H1 (cell line): ENCODE data around the gene SMARCC2. TPM values are rescaled to one million over a fixed set of nuclear protein-coding genes. Genes with fewer than 3 reads are reported as not detected.

Experiments
- CTCF ChIA-PET: fragments of 300-600 bp; sonication (Branson Sonifier 250); formaldehyde crosslinking; loops from one replicate; lab custom pipeline; 2021; ENCODE audit not compliant: partially characterized antibody; lab: Charles Lee
- POLR2A ChIA-PET: fragments of 300-600 bp; sonication (Branson Sonifier 250); formaldehyde crosslinking; loops from one replicate; lab custom pipeline; 2021; ENCODE audit warnings: inconsistent platforms; ENCODE audit not compliant: partially characterized antibody; lab: Charles Lee
- DNase-seq, 2 experiments: peaks; one replicate each; pipeline versions ENCODE4 v3.0.0 to v3.0.0-alpha.2; 2010 to 2022; ENCODE audit warnings: low spot score in 2 of 2, low read depth in 1 of 2, mixed read lengths in 1 of 2
- FAIRE-seq: peaks from 2 replicates; lab custom pipeline; 2011; peaks lifted over from hg19 to GRCh38; lab: Jason Lieb, UNC
- H2AFZ ChIP-seq: 2 replicates; pipeline ENCODE4 v1.8.1; 2012; ENCODE audit warnings: low read length, inconsistent platforms
- H2AK5ac ChIP-seq: 2 replicates; pipeline ENCODE4 v1.6.1; 2013; ENCODE audit warnings: low read depth, low read length
- H2BK120ac ChIP-seq: replicated peaks from 2 replicates; pipeline ENCODE3; 2013; ENCODE audit warnings: low read depth, low read length, inconsistent platforms
- H2BK12ac ChIP-seq: 2 replicates; pipeline ENCODE4 v1.6.1; 2013; ENCODE audit warnings: low read depth, low read length
- H2BK15ac ChIP-seq: 2 replicates; pipeline ENCODE4 v1.6.1; 2013; ENCODE audit warnings: low read length
- H2BK20ac ChIP-seq: 2 replicates; pipeline ENCODE4 v1.6.1; 2013; ENCODE audit warnings: low read length
- H2BK5ac ChIP-seq: 2 replicates; pipeline ENCODE4 v1.6.1; 2013; ENCODE audit warnings: low read depth, low read length
- H3K14ac ChIP-seq: 2 replicates; pipeline ENCODE4 v1.6.1; 2013; ENCODE audit warnings: inconsistent platforms; ENCODE audit not compliant: insufficient read length
- H3K18ac ChIP-seq: 2 replicates; pipeline ENCODE4 v1.6.1; 2013; ENCODE audit warnings: low read length; ENCODE audit errors: extremely low read depth
- H3K23ac ChIP-seq: 2 replicates; pipeline ENCODE4 v1.6.1; 2013; ENCODE audit warnings: inconsistent platforms; ENCODE audit not compliant: insufficient read length
- H3K23me2 ChIP-seq: 2 replicates; pipeline ENCODE4 v1.6.1; 2013; ENCODE audit warnings: low read depth, low read length
- H3K27ac ChIP-seq: 2 replicates; pipeline ENCODE4 v1.6.1; 2011; ENCODE audit warnings: low read depth, low read length, inconsistent platforms
- H3K27me3 ChIP-seq, 4 experiments: replicated peaks in 1 of 4; 1 replicate in 1 of 4; 2 replicates in 3 of 4; pipeline versions ENCODE4 v1.6.1 to v1.8.1; 2011 to 2013; ENCODE audit warnings: low read length in 3 of 4, mild to moderate bottlenecking in 3 of 4, inconsistent platforms in 2 of 4, mixed read lengths in 2 of 4, moderate library complexity in 1 of 4; ENCODE audit not compliant: control insufficient read depth in 3 of 4, insufficient read depth in 3 of 4; ENCODE audit errors: extremely low read depth in 1 of 4
- H3K36me3 ChIP-seq, 4 experiments: 2 replicates each; pipeline versions ENCODE4 v1.6.1 to v1.8.1; 2011 to 2013; ENCODE audit warnings: mild to moderate bottlenecking in 4 of 4, low read length in 3 of 4, moderate library complexity in 2 of 4, control low read depth in 1 of 4, inconsistent platforms in 1 of 4; ENCODE audit not compliant: insufficient read depth in 4 of 4, control insufficient read depth in 2 of 4
- H3K4ac ChIP-seq: replicated peaks from 2 replicates; pipeline ENCODE3; 2013; ENCODE audit warnings: low read length, low read depth, mixed read lengths, inconsistent platforms; ENCODE audit not compliant: insufficient read length
- H3K4me1 ChIP-seq, 4 experiments: replicated peaks in 1 of 4; 1 replicate in 1 of 4; 2 replicates in 3 of 4; pipeline versions ENCODE4 v1.6.1 to v1.8.1; 2011 to 2013; ENCODE audit warnings: low read length in 3 of 4, inconsistent platforms in 2 of 4, mixed read lengths in 1 of 4; ENCODE audit not compliant: insufficient read depth in 4 of 4, control insufficient read depth in 3 of 4
- H3K4me2 ChIP-seq, 2 experiments: 2 replicates each; pipeline versions ENCODE4 v1.6.1 to v1.8.1; 2011 to 2013; ENCODE audit warnings: low read depth in 2 of 2, low read length in 2 of 2, control low read depth in 1 of 2, inconsistent platforms in 1 of 2, mild to moderate bottlenecking in 1 of 2; ENCODE audit not compliant: insufficient read depth in 1 of 2
- H3K4me3 ChIP-seq, 4 experiments: fragments of 200-600, 300-600 bp in 1 of 4; sonication (generic), shearing (Covaris generic), sonication (Bioruptor Twin) in 1 of 4; 2 replicates each; pipeline versions ENCODE4 v1.5.1 to v1.8.1; 2011 to 2016; ENCODE audit warnings: low read length in 4 of 4, low read depth in 3 of 4, control low read depth in 2 of 4, inconsistent platforms in 2 of 4, mild to moderate bottlenecking in 2 of 4, mixed read lengths in 1 of 4, moderate library complexity in 1 of 4; ENCODE audit not compliant: insufficient read depth in 2 of 4; ENCODE audit errors: extremely low read depth in 1 of 4
- H3K56ac ChIP-seq: replicated peaks from 2 replicates; pipeline ENCODE3; 2013; ENCODE audit warnings: low read depth, mild to moderate bottlenecking, mixed read lengths, low read length, inconsistent platforms; ENCODE audit not compliant: insufficient read length
- H3K79me1 ChIP-seq: 2 replicates; pipeline ENCODE4 v1.6.1; 2013; ENCODE audit warnings: low read depth, low read length, control low read depth
- H3K79me2 ChIP-seq, 2 experiments: 2 replicates each; pipeline versions ENCODE4 v1.6.1 to v1.8.1; 2012 to 2013; ENCODE audit warnings: low read length in 2 of 2, mild to moderate bottlenecking in 2 of 2, inconsistent platforms in 1 of 2; ENCODE audit not compliant: insufficient read depth in 2 of 2, control insufficient read depth in 1 of 2
- H3K9ac ChIP-seq, 4 experiments: replicated peaks in 1 of 4; 1 replicate in 1 of 4; 2 replicates in 3 of 4; pipeline versions ENCODE4 v1.6.1 to v1.8.1; 2011 to 2013; ENCODE audit warnings: low read depth in 3 of 4, low read length in 3 of 4, control low read depth in 2 of 4, mild to moderate bottlenecking in 2 of 4, moderate library complexity in 2 of 4, inconsistent platforms in 1 of 4; ENCODE audit errors: extremely low read depth in 1 of 4
- H3K9me3 ChIP-seq, 2 experiments: 2 replicates each; pipeline versions ENCODE4 v1.6.1 to v1.8.1; 2012 to 2013; ENCODE audit warnings: mild to moderate bottlenecking in 2 of 2, moderate library complexity in 2 of 2, control low read depth in 1 of 2, inconsistent platforms in 1 of 2, low read depth in 1 of 2, low read length in 1 of 2, mixed read lengths in 1 of 2; ENCODE audit not compliant: insufficient read depth in 2 of 2
- H4K20me1 ChIP-seq, 2 experiments: replicated peaks in 1 of 2; 2 replicates each; pipeline versions ENCODE3 to v1.8.1; 2011 to 2013; ENCODE audit warnings: inconsistent platforms in 2 of 2, low read length in 2 of 2, mild to moderate bottlenecking in 1 of 2; ENCODE audit not compliant: insufficient read depth in 2 of 2, control insufficient read depth in 1 of 2
- H4K5ac ChIP-seq: 2 replicates; pipeline ENCODE4 v1.6.1; 2013; ENCODE audit warnings: low read length, low read depth, mixed read lengths, inconsistent platforms; ENCODE audit not compliant: insufficient read length
- H4K8ac ChIP-seq: 2 replicates; pipeline ENCODE4 v1.8.0; 2013; ENCODE audit warnings: mild to moderate bottlenecking, moderate library complexity, low read length, inconsistent platforms; ENCODE audit not compliant: insufficient read depth; ENCODE audit errors: extremely low read depth
- H4K91ac ChIP-seq: replicated peaks from 2 replicates; pipeline ENCODE3; 2013; ENCODE audit warnings: low read length, mixed read lengths, inconsistent platforms; ENCODE audit not compliant: insufficient read length
- EZH2 ChIP-seq: fragments of 200-600 bp; sonication (generic); IDR thresholded peaks from 2 replicates; pipeline ENCODE4 v1.7.1; 2012; ENCODE audit warnings: low read depth, mild to moderate bottlenecking, moderate library complexity, low read length, inconsistent platforms; ENCODE audit not compliant: severe bottlenecking
- SP1 ChIP-seq: IDR thresholded peaks from 2 replicates; pipeline ENCODE4 v1.6.1; 2011; ENCODE audit warnings: low read depth, low read length
- TEAD4 ChIP-seq: IDR thresholded peaks from 2 replicates; pipeline ENCODE4 v1.6.1; 2012; ENCODE audit warnings: low read depth, low read length, inconsistent platforms, mixed read lengths
- WGBS, 2 experiments: shearing (Covaris generic) in 1 of 2; methylation state at CpG; one replicate each; pipeline versions ENCODE4 v1.1.6 to v1.1.7; 2013 to 2015; ENCODE audit warnings: low lambda C conversion rate in 2 of 2, mixed read lengths in 2 of 2, inconsistent platforms in 1 of 2, low coverage in 1 of 2, missing lambda C conversion rate in 1 of 2; ENCODE audit not compliant: insufficient replicate concordance in 2 of 2, insufficient coverage in 1 of 2, insufficient read length in 1 of 2; ENCODE audit errors: extremely low coverage in 1 of 2, missing lambda C conversion rate in 1 of 2; 5-methylcytosine and 5-hydroxymethylcytosine counted together
- polyA plus RNA-seq, 7 experiments: library from polyadenylated mRNA; depleted of rRNA in 3 of 7; stranded (reverse) in 5 of 7; unstranded in 2 of 7; fragments of >200 nt in 5 of 7; fragments of 200-250 nt in 2 of 7; gene quantifications; 1 replicate in 5 of 7; 2 replicates in 1 of 7; 4 replicates in 1 of 7; pipeline versions ENCODE4 v1.2.1 to v1.2.3, GENCODE V29; 2011 to 2013; ENCODE audit warnings: missing spikeins in 2 of 7, mixed read lengths in 2 of 7
- total RNA-seq: library from RNA; stranded (reverse); fragmentation: NEBNext Ultra II Directional; extraction: Animal tissue kit (Norgen Biotek cat#: 25700); gene quantifications from 2 replicates; pipeline ENCODE4 v1.2.1, GENCODE V29; 2021

Gene SMARCC2
- total and polyA plus RNA-seq, 2 of the 8 experiments (the other 6 are each of a cell fraction or from before 2014, with no cell fraction given): 33.9 to 78.5 TPM

DNA sequence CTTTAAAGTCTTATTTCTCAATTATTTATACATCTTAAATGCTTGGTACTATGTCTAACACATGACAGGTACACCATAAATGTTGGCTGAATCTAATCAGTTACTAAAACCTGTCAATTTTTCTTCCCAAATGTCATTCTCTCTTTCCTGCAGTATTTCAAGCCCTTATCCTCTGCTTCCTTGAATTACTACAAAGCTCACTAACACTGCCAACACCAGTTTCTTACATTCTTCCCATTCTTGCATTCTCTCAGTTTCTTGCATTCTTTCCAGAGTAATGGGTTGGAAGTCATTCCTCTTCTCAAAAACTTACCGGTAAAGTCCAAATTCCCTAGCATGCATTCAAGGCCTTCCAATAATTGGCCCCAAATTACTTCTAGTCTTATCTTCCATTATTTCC is 9.6 kb upstream of the SMARCC2 start:
- Histone ChIP-seq H4K8ac (no peak overlapping the region), H3K4me2 (no peak overlapping the region), H3K27me3 (no peaks in the 10 kb centered on the region), H3K14ac (no peak overlapping the region), H3K79me1 (no peaks in the 10 kb centered on the region), H2BK5ac (no peak overlapping the region), H4K20me1 (no peaks in the 10 kb centered on the region), H2AK5ac (no peak overlapping the region), H3K23ac (no peak overlapping the region), H3K18ac (no peak overlapping the region), H3K9me3 (no peaks in the 10 kb centered on the region), H2BK120ac (no peak overlapping the region), H3K56ac (no peak overlapping the region), H2AFZ (no peak overlapping the region), H2BK12ac (no peak overlapping the region), H2BK20ac (no peak overlapping the region), H3K27ac (no peak overlapping the region), H4K5ac (no peak overlapping the region), H3K23me2 (no peaks in the 10 kb centered on the region), H3K79me2 (no peaks in the 10 kb centered on the region), H3K4ac (no peak overlapping the region), H2BK15ac (no peak overlapping the region), H3K9ac (no peak overlapping the region), H4K91ac (no peak overlapping the region), H3K4me3 (no peak overlapping the region), H3K4me1 (no peaks in the 10 kb centered on the region), H3K36me3 (no peaks in the 10 kb centered on the region)
- ChIA-PET CTCF (interaction anchor here (0.8 to 12.3 kb wide), 12 partner anchors 7 to 934 kb away, joined by 3 to 111 read pairs (median 3); partner anchors contain the start of genes COQ10A, RNF41 and SMARCC2), POLR2A (interaction anchor here (0.7 to 17.4 kb wide), 11 partner anchors 9 to 757 kb away, joined by 3 to 203 read pairs (median 4); partner anchors contain the start of genes MYL6, RNF41, SMARCC2 and ZC3H10)
- TF ChIP-seq SP1 (0 out of 2 replicates have a peak, but pooled peaks have one; percentile 62), TEAD4 (peak; percentile 87), EZH2 (no peak)
- no peak for FAIRE-seq
- 88% methylated on average over 1 of the region's 1 CpG; no CpG with 5 or more reads in 1 of the 2 experiments for WGBS, 2 experiments
- DNase-seq: no peak
